A549 (cell line): ENCODE measurements around the gene AMOTL1. TPM values are rescaled to one million over a fixed set of nuclear protein-coding genes. Genes with fewer than 3 reads are reported as not detected.

Experiments
- ATAC-seq, 2 experiments: fragments of 200-7000 bp in 1 of 2; fragments of >200 bp in 1 of 2; cut with Nextera tagmentation in 1 of 2; cut with Tn5 transposase in 1 of 2; 3 replicates each; pipeline versions ENCODE4 v1.8.0 to v1.9.1; 2018 to 2020; ENCODE audit warnings: mild to moderate bottlenecking in 1 of 2, moderate library complexity in 1 of 2
- CTCF ChIA-PET: fragments of 300-600 bp; sonication (Branson Sonifier 250); formaldehyde crosslinking; extraction: SDS; loops from one replicate; lab custom pipeline; 2021; ENCODE audit warnings: antibody characterized with exemption, inconsistent platforms; lab: Yijun Ruan, JAX
- POLR2A ChIA-PET: fragments of 350-600 bp; formaldehyde crosslinking; extraction: SDS; loops from one replicate; lab custom pipeline; 2021; ENCODE audit warnings: antibody characterized with exemption, inconsistent platforms; lab: Yijun Ruan, JAX
- DNase-seq, 2 experiments: peaks; one replicate each; pipeline versions ENCODE4 v3.0.0 to v3.0.0-alpha.2; 2011 to 2016; ENCODE audit warnings: low read depth in 1 of 2, low spot score in 1 of 2
- FAIRE-seq: peaks from 2 replicates; lab custom pipeline; 2011; peaks lifted over from hg19 to GRCh38; lab: Jason Lieb, UNC
- H3K27ac ChIP-seq, 2 experiments: fragments of >200 bp; sonication (Bioruptor Twin); formaldehyde crosslinking; 3 replicates each; pipeline ENCODE4 v1.5.1; 2016 to 2017
- H3K4me1 ChIP-seq: fragments of >200 bp; sonication (Bioruptor Twin); formaldehyde crosslinking; 3 replicates; pipeline ENCODE4 v1.6.1; 2016
- H3K4me2 ChIP-seq: fragments of >200 bp; sonication (Bioruptor Twin); formaldehyde crosslinking; 3 replicates; pipeline ENCODE4 v1.6.1; 2016
- H3K4me3 ChIP-seq: fragments of >200 bp; sonication (Bioruptor Twin); formaldehyde crosslinking; 3 replicates; pipeline ENCODE4 v1.5.1; 2016
- H3K9me3 ChIP-seq: fragments of >200 bp; sonication (Bioruptor Twin); formaldehyde crosslinking; 3 replicates; pipeline ENCODE4 v1.6.1; 2016
- ATOH8 ChIP-seq: fragments of 250-450 bp; sonication (Bioruptor Pico); IDR thresholded peaks from 2 replicates; pipeline ENCODE4 v1.5.0; 2020; ENCODE audit warnings: low read depth, mild to moderate bottlenecking, moderate library complexity
- BCL3 ChIP-seq: fragments of >200 bp; sonication (Bioruptor Twin); formaldehyde crosslinking; IDR thresholded peaks from 3 replicates; pipeline ENCODE4 v1.6.1; 2016
- BHLHE40 ChIP-seq: IDR thresholded peaks from 2 replicates; pipeline ENCODE4 v1.6.1; 2012; ENCODE audit warnings: low read depth, low read length, inconsistent platforms
- CBX8 ChIP-seq: fragments of 200-600 bp; sonication (generic); IDR thresholded peaks from 2 replicates; pipeline ENCODE4 v1.6.1; 2016
- CEBPB ChIP-seq, 2 experiments: fragments of >200 bp in 1 of 2; sonication (Bioruptor Twin) in 1 of 2; formaldehyde crosslinking in 1 of 2; IDR thresholded peaks; 2 replicates each; pipeline ENCODE4 v1.6.1; 2012 to 2016
- CTCF ChIP-seq: fragments of >200 bp; sonication (Bioruptor Twin); formaldehyde crosslinking; IDR thresholded peaks from 3 replicates; pipeline ENCODE4 v1.5.1; 2016
- E2F6 ChIP-seq: IDR thresholded peaks from 2 replicates; pipeline ENCODE4 v1.6.1; 2012; ENCODE audit warnings: low read depth, borderline replicate concordance
- EHF ChIP-seq: fragments of 250-450 bp; sonication (Bioruptor Pico); IDR thresholded peaks from 2 replicates; pipeline ENCODE4 v1.5.0; 2020; ENCODE audit warnings: mild to moderate bottlenecking
- ELK1 ChIP-seq: fragments of 150-350 bp; IDR thresholded peaks from 2 replicates; pipeline ENCODE4 v1.6.1; 2014; ENCODE audit warnings: low read depth, mild to moderate bottlenecking, low read length
- EP300 ChIP-seq, 2 experiments: fragments of >200 bp; sonication (Bioruptor Twin); formaldehyde crosslinking; IDR thresholded peaks; 2 replicates in 1 of 2; 3 replicates in 1 of 2; pipeline ENCODE4 v1.6.1; 2016 to 2017
- ESRRA ChIP-seq: fragments of 150-350 bp; IDR thresholded peaks from 2 replicates; pipeline ENCODE4 v1.6.1; 2014; ENCODE audit warnings: mild to moderate bottlenecking, low read length, borderline replicate concordance
- FOXS1 ChIP-seq: fragments of 250-450 bp; sonication (Bioruptor Pico); IDR thresholded peaks from 2 replicates; pipeline ENCODE4 v1.5.0; 2020; ENCODE audit warnings: mild to moderate bottlenecking, moderate library complexity
- HDAC2 ChIP-seq: fragments of 200-600 bp; sonication (generic); IDR thresholded peaks from 2 replicates; pipeline ENCODE4 v1.6.1; 2016
- HEYL ChIP-seq: fragments of 250-450 bp; sonication (Bioruptor Pico); IDR thresholded peaks from 2 replicates; pipeline ENCODE4 v1.8.0; 2021; ENCODE audit warnings: mild to moderate bottlenecking, moderate library complexity
- HOXB5 ChIP-seq: fragments of 250-450 bp; sonication (Bioruptor Pico); IDR thresholded peaks from 2 replicates; pipeline ENCODE4 v1.5.0; 2020; ENCODE audit warnings: mild to moderate bottlenecking, moderate library complexity
- JUNB ChIP-seq: fragments of >200 bp; sonication (Bioruptor Twin); formaldehyde crosslinking; IDR thresholded peaks from 2 replicates; pipeline ENCODE4 v1.6.1; 2016
- KDM5A ChIP-seq: fragments of 200-600 bp; sonication (generic); IDR thresholded peaks from 2 replicates; pipeline ENCODE4 v1.6.1; 2016; ENCODE audit warnings: antibody characterized with exemption, mild to moderate bottlenecking
- MAFK ChIP-seq: fragments of 450-650 bp; IDR thresholded peaks from 2 replicates; pipeline ENCODE4 v1.6.1; 2014; ENCODE audit not compliant: partially characterized antibody
- MAX ChIP-seq: IDR thresholded peaks from 2 replicates; pipeline ENCODE4 v1.6.1; 2012
- NFE2L2 ChIP-seq: fragments of 150-350 bp; conservative IDR thresholded peaks from 2 replicates; pipeline ENCODE4 v1.6.1; 2014; ENCODE audit warnings: low read length
- PHF8 ChIP-seq: fragments of 200-600 bp; sonication (generic); IDR thresholded peaks from 2 replicates; pipeline ENCODE4 v1.6.1; 2016; ENCODE audit warnings: low read depth, mild to moderate bottlenecking, antibody characterized with exemption, moderate library complexity, borderline replicate concordance
- POLR2AphosphoS2 ChIP-seq: conservative IDR thresholded peaks from 2 replicates; pipeline ENCODE4 v1.6.1; 2012; ENCODE audit warnings: low read length, improper control_type of control experiment, inconsistent platforms
- RAD21 ChIP-seq, 2 experiments: fragments of >200 bp in 1 of 2; sonication (Bioruptor Twin) in 1 of 2; formaldehyde crosslinking in 1 of 2; IDR thresholded peaks in 1 of 2; conservative IDR thresholded peaks in 1 of 2; 2 replicates in 1 of 2; 3 replicates in 1 of 2; pipeline ENCODE4 v1.6.1; 2012 to 2018; ENCODE audit warnings: inconsistent platforms in 1 of 2
- RCOR1 ChIP-seq: fragments of 150-350 bp; IDR thresholded peaks from 2 replicates; pipeline ENCODE4 v1.6.1; 2014; ENCODE audit warnings: antibody characterized with exemption, low read length, low read depth
- RNF2 ChIP-seq: fragments of 200-600 bp; sonication (generic); IDR thresholded peaks from 2 replicates; pipeline ENCODE4 v1.6.1; 2016; ENCODE audit warnings: low read depth, mild to moderate bottlenecking, antibody characterized with exemption, moderate library complexity, borderline replicate concordance
- SMC3 ChIP-seq: fragments of >200 bp; sonication (Bioruptor Twin); formaldehyde crosslinking; IDR thresholded peaks from 3 replicates; pipeline ENCODE4 v1.6.1; 2018; ENCODE audit warnings: inconsistent platforms
- TP53 ChIP-seq: fragments of 250-450 bp; sonication (Bioruptor Pico); IDR thresholded peaks from 2 replicates; pipeline ENCODE4 v1.5.0; 2021; ENCODE audit warnings: mild to moderate bottlenecking, moderate library complexity
- USF2 ChIP-seq: fragments of 450-650 bp; IDR thresholded peaks from 2 replicates; pipeline ENCODE4 v1.6.1; 2014; ENCODE audit warnings: antibody characterized with exemption
- ZNF302 ChIP-seq: fragments of 250-450 bp; sonication (Bioruptor Pico); IDR thresholded peaks from 2 replicates; pipeline ENCODE4 v1.9.0; 2021; ENCODE audit warnings: inconsistent platforms, mild to moderate bottlenecking, moderate library complexity
- ZSCAN20 ChIP-seq: fragments of 250-450 bp; sonication (Bioruptor Pico); IDR thresholded peaks from 2 replicates; pipeline ENCODE4 v1.8.0; 2022; ENCODE audit warnings: mild to moderate bottlenecking, moderate library complexity
- WGBS: methylation state at CpG from one replicate; pipeline ENCODE4 v1.1.6; 2017; ENCODE audit errors: missing lambda C conversion rate; 5-methylcytosine and 5-hydroxymethylcytosine counted together
- polyA plus RNA-seq, 4 experiments: library from polyadenylated mRNA; depleted of rRNA in 3 of 4; stranded (reverse); fragments of >200 nt; fragmentation: RNase III in 1 of 4; extraction: RNeasy Plus Mini Kit Qiagen cat#74134 plus additional on column Dnase treatment in 1 of 4; gene quantifications; 2 replicates in 3 of 4; 3 replicates in 1 of 4; pipeline ENCODE4 v1.2.3, GENCODE V29; 2011 to 2017

The AMOTL1 gene
- polyA plus RNA-seq, 2 of the 4 experiments (the other 2 are of a cell fraction): 3.9 to 12.2 TPM

GRCh38 chr11:94790197-94790596 is 22.0 kb downstream of the AMOTL1 start (continued):
- TF ChIP-seq MAFK (no peak), E2F6 (no peak)

- 74% methylated on average over 6 of the region's 6 CpGs for WGBS
- no peak for ATAC-seq
- POLR2A ChIA-PET: no interaction called here
- Histone ChIP-seq H3K4me1 (peaks cover 24% of the 10 kb centered on the region), H3K9me3 (no peaks in the 10 kb centered on the region), H3K27ac (no peak overlapping the region), H3K4me2 (no peak overlapping the region), H3K4me3 (no peak overlapping the region)
- no peak for FAIRE-seq
- CTCF ChIA-PET: no interaction called here
- DNase-seq: no peak
- TF ChIP-seq EHF (CRISPR knock-in tag): no peak
- TF ChIP-seq RAD21 (conservative IDR thresholded peaks at IDR 0.05 in 1 of 2, IDR thresholded peaks at IDR 0.05 in 1 of 2): no peak
- no peak for TF ChIP-seq TP53 (CRISPR knock-in tag)
- no peak for TF ChIP-seq ATOH8
- no peak for TF ChIP-seq CBX8
- no peak for TF ChIP-seq ESRRA
- TF ChIP-seq HOXB5 (CRISPR knock-in tag): no peak
- TF ChIP-seq FOXS1: no peak
- TF ChIP-seq ZSCAN20 (CRISPR knock-in tag): no peak
- no peak for TF ChIP-seq PHF8
- no peak for TF ChIP-seq NFE2L2
- TF ChIP-seq CEBPB (IDR thresholded peaks at IDR 0.05): no peak
- no peak for TF ChIP-seq BHLHE40
- no peak for TF ChIP-seq HEYL (CRISPR knock-in tag)
- no peak for TF ChIP-seq EP300 (IDR thresholded peaks at IDR 0.05)
- TF ChIP-seq JUNB: no peak
- no peak for TF ChIP-seq CTCF
- TF ChIP-seq RCOR1: no peak
These were observed 22.6 kb downstream of the AMOTL1 start for GRCh38 chr11:94790661-94791180.

GRCh38 chr11:94791216-94791889 is 23.2 kb downstream of the AMOTL1 start:
- Histone ChIP-seq H3K4me2 (no peak overlapping the region), H3K27ac (no peak overlapping the region), H3K4me1 (peaks cover 30% of the 10 kb centered on the region), H3K4me3 (no peak overlapping the region), H3K9me3 (no peaks in the 10 kb centered on the region)
- no peak for DNase-seq
- no peak for FAIRE-seq
- ChIA-PET CTCF (no interaction called here), POLR2A (no interaction called here)
- TF ChIP-seq USF2: no peak
- no peak for TF ChIP-seq SMC3
- no peak for TF ChIP-seq EP300 (IDR thresholded peaks at IDR 0.05)
- TF ChIP-seq ELK1: no peak
- TF ChIP-seq BHLHE40: no peak
- TF ChIP-seq POLR2AphosphoS2: no peak
- no peak for TF ChIP-seq RNF2
- no peak for TF ChIP-seq RAD21 (conservative IDR thresholded peaks at IDR 0.05 in 1 of 2, IDR thresholded peaks at IDR 0.05 in 1 of 2)
- TF ChIP-seq HDAC2: no peak
- no peak for TF ChIP-seq BCL3
- no peak for TF ChIP-seq HOXB5 (CRISPR knock-in tag)
- TF ChIP-seq RCOR1: no peak
- TF ChIP-seq MAX: no peak
- no peak for TF ChIP-seq EHF (CRISPR knock-in tag)
- no peak for TF ChIP-seq KDM5A
- no peak for TF ChIP-seq ZNF302 (CRISPR knock-in tag)
- 88% methylated on average over 2 of the region's 3 CpGs for WGBS
- no peak for ATAC-seq
